ENCODE measurements around the gene MARS1.

MARS1 gene

DNA sequence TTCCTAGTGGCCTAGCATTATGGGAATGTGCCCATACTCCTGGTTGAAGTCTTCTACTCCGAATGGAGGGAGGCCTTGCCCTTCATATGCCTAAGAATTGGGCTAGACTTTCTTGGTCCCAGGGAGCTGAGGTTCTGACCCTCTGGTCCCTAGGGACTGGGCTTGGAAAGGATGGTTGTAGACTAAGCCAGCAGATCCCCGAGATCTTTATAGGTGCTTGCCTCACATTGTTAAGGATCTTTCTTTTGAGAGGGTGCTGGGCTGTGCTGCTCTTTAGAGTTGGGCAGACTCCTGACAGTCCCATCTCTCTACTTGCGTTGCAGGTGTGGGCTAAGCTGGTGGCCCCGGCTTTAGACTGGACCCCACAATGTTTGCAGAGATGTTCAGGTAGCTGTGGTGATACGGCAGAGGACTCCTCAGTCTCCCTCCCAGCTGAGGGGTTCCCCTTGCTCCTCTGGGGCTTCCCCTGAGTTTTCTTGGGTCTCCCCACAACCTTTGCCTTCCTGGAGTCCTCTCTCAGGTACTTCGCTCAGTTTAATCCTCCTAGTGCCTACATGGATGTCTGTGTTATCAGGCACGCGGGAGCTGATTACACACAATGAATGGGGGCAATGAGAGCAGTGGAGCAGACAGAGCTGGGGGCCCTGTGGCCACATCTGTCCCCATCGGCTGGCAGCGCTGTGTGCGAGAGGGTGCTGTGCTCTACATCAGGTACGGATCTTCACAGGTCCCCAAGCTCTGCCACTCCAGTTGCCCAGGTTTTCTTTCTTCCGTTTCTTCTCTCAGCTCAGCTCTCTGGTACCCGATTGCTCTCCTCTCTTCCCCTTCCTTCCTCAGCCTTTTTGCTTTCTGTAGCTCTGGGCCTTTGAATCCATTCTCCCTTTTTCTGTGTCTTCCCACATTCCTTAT, 36.1 kb downstream of the MARS1 start:
- intact Hi-C loops (cut with DNase I), result loop anchor here (2.0 kb wide), 1 partner anchor 23 kb away; the partner anchor contains the start of gene DCTN2

DNA sequence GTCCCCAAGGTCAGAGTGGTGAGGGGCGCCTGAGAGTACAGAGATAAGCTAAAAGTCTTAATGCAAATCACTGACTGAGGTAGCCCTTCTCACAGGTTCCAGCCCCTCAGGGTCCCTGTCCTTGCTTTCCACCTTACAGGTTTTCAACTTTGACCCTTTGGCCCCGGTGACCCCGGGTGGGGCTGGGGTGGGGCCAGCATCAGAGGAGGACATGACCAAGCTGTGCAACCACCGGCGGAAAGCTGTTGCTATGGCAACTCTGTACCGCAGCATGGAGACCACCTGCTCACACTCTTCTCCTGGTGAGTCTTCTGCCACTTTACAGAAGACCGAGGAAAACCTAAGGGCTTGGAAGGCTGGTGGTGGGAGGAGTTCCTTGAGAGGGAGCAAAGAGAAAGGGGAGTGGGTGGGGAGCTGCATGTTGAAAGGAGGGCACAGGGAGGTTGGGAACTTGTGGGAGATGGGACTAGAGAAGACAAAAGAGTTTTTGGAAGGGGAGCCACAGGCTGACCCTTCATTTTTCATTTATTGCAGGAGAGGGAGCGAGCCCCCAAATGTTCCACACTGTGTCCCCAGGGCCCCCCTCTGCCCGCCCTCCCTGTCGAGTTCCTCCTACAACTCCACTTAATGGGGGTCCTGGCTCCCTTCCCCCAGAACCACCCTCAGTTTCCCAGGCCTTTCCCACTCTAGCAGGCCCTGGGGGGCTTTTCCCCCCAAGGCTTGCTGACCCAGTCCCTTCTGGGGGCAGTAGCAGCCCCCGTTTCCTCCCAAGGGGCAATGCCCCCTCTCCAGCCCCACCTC, 37.1 kb downstream of the MARS1 start:
- DNase-seq, result no peak
- intact Hi-C loops (cut with DNase I), result no loop called here

More for the DNA sequence above, 36.1 kb downstream of the MARS1 start:
- DNase-seq, result no peak

DNA sequence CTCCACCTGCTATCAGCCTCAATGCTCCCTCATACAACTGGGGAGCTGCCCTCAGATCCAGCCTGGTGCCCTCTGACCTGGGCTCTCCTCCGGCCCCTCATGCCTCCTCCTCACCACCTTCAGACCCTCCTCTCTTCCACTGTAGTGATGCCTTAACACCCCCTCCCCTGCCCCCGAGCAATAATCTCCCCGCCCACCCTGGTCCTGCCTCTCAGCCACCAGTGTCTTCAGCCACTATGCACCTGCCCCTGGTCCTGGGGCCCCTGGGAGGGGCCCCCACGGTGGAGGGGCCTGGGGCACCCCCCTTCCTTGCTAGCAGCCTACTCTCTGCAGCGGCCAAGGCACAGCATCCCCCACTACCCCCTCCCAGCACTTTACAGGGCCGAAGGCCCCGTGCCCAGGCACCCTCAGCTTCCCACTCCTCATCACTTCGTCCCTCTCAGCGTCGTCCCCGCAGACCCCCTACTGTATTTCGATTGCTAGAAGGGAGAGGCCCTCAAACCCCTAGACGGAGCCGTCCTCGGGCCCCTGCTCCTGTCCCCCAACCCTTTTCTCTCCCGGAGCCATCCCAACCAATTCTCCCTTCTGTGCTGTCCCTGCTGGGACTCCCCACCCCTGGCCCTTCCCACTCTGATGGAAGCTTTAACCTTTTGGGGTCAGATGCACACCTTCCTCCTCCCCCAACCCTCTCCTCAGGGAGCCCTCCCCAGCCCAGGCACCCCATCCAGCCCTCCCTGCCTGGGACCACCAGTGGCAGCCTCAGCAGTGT, 37.9 kb downstream of the MARS1 start:
- intact Hi-C loops (cut with DNase I), result no loop called here

DNA sequence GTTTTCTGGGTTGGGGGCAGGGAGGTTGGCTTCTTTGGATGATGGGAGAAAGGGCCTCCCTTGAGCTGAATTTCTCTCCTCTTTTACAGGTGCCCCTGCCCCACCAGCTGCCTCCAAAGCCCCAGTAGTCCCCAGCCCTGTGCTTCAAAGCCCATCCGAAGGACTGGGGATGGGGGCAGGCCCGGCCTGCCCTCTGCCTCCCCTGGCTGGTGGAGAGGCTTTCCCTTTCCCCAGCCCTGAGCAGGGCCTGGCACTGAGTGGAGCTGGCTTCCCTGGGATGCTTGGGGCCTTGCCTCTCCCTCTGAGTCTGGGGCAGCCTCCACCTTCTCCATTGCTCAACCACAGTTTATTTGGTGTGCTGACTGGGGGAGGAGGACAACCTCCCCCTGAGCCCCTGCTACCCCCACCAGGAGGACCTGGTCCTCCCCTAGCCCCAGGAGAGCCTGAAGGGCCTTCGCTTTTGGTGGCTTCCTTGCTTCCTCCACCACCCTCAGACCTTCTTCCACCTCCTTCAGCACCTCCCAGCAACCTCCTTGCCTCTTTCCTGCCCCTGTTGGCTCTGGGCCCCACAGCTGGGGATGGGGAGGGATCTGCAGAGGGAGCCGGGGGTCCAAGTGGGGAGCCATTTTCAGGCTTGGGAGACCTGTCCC, 38.7 kb downstream of the MARS1 start:
- no peak for DNase-seq
- intact Hi-C loops (cut with DNase I), result no loop called here

More for the DNA sequence above, 37.9 kb downstream of the MARS1 start:
- no peak for DNase-seq

DNA sequence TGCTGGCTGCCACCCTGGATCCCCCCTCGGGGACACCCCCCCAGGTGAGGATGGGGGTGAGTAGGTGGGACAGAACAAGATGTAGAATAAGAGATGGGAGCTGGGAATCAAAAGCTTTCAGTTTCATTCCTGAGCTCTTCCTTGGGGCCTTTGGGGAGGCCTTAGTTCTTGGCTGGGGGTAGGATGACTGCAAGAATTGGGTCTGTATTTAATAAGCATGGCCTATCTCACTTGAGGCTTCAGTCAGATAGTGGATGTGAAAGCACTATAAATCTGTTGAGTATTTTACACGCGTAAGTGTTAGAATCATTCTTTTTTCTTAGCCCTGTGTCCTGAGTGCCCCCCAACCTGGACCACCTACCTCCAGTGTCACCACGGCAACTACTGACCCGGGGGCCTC, 39.3 kb downstream of the MARS1 start:
- no peak for DNase-seq
- intact Hi-C loops (cut with DNase I), result no loop called here

DNA sequence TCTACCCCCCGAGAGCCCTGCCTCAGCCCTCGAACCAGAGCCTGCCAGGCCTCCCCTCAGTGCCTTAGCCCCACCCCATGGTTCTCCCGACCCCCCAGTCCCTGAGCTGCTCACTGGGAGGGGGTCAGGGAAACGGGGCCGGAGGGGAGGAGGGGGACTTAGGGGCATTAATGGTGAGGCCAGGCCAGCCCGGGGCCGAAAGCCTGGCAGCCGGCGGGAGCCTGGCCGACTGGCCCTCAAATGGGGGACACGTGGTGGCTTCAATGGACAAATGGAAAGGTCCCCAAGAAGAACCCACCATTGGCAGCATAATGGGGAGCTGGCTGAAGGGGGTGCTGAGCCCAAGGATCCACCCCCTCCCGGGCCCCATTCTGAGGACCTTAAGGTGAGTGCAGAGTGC, 40.3 kb downstream of the MARS1 start:
- DNase-seq, result no peak
- intact Hi-C loops (cut with DNase I), result no loop called here

DNA sequence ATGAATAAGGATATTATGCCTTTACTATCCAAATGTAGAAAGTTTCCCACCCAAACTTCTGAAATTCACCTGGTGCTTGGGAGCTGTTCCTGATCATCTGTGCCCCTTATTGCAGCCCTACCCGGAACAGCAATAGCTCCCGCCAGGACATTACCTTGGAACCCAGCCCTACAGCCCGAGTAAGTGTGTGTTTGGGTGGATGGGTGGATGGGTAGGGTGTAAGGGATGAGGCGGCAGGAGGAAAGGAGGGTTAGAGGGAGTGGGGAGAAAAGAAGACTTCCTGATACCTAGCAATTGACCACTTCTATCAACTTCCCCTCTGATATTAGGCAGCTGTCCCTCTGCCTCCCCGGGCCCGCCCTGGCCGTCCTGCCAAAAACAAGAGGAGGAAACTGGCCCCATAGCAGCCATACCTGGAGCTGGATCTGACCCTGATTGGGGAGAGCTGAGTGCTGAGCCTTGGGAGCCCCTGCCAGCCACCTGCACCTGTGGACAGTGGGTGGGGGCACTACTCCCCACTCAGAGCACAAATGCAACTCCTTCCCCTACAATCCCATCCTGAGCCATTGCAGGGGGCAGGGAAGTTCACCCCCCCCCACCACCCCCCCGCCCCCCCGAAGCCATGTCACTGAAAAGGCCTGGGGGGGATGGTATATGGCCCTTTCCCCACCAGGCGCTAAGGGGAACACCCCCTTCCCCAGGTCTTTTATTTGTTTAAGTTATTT, 41.1 kb downstream of the MARS1 start:
- no peak for DNase-seq

DNA sequence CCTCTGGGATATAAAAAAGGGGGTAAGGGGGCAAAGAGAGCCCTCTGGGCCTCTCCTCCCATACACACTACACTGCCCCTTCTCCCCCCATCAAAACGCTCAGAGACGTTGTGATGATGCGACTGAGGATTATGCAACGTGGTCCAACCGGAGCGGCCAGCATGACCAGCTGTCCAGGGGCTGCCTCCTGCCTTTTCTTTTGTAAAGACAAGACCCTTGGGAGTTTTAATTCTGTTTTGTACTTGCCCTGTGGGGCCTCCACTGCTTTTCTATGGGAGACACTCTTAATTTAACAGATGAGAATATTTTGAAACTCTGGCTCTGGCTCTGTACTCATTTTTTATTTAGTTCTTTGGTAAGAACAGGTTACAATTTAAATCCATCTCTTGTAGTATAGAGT, 42.0 kb downstream of the MARS1 start:
- DNase-seq, result no peak
- intact Hi-C loops (cut with DNase I), result no loop called here

More for the DNA sequence above, 41.1 kb downstream of the MARS1 start:
- intact Hi-C loops (cut with DNase I), result no loop called here

DNA sequence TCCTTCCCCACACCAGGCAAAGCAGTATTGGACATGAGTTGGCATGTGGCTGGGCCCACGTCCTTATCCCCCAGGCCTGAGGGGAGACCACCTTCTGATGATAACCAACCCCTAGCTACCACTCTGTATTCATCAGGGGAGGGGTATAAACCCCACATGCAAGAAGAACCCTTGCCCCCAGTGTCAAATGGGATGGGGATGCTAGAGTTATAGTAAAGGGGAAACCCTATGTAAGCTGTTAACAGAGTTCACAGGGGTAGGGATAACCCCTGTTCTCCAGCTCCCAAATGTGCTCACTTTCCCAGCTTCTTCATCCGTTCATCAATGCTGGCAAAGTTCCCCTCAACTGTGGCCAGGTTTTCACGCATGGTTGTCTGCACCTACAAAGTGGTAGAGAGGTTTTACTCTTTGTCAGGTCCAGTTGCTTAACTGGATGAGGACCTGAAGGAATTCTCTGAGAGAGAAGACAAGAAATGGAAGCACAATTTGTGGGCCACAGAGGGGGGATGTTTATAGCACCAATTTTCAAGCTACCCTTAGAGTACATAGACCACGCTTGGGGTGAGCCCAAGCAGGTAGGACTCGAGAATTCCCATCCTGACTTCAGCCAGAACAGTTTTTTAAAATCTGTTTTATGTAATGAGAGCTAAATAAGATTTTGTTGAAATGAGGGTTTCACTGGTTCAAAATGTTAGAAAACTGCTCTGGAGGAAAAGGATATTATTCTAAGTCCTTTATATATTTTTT, 42.7 kb downstream of the MARS1 start:
- intact Hi-C loops (cut with DNase I), result no loop called here
- DNase-seq, result no peak

DNA sequence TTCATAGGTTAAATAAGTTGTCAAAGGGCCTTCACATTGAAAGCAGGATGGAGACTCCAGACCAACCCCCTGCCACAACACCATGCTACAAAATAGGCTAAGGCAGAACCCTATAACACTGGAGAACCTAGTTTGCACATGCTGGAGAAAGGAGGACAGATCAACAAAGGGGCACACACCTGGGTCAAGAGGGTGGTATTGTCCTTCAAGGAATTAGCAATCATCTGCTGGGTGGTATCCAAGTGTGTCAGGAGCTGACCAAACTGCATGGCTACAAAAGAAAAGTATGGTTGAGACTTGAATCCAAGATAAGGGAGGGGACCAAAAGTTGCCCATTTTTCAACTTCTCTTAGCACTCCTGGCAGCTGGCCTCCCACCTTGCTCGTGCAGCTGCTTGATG, 44.0 kb downstream of the MARS1 start:
- DNase-seq, result no peak
- intact Hi-C loops (cut with DNase I), result no loop called here

DNA sequence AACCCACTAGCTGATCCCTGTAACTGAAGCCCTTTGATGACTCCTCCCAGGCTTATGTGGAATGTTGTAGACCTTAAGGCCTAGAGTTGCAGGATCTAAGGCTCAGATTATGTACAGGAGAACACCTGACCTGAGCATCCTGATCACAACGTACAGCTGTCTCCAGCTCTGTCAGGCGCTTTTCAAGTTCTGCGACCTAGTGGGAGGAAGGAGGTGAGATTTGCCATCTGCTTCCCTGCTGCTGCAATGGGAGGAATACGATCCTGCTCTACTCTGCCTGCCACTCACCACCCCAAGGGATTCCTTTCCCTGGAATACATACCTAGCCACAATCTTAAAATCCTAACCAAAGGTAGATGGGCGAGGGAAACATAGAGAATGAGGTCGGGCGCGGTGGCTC, 45.2 kb downstream of the MARS1 start:
- no peak for DNase-seq
- intact Hi-C loops (cut with DNase I), result no loop called here

DNA sequence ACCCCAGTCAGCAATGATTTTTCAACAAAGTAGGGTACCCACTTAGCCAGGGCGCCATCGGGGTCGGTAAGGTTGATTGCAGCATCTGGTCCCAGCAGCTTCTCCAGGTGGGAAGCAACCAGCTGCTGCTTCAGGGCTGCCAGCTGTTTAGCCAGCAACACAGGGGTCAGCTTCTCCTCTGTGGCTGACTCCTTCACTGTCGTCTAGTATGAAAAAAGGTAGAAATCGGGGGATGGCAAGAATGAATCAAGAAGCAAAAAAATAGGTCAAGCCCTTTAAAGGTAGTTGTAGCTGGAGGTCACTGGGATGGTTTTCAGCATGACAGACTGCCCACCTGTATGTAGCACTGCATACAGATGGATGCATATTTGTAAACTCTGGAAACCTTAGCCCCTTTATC, 46.4 kb downstream of the MARS1 start:
- intact Hi-C loops (cut with DNase I), result no loop called here
- DNase-seq, result no peak

DNA sequence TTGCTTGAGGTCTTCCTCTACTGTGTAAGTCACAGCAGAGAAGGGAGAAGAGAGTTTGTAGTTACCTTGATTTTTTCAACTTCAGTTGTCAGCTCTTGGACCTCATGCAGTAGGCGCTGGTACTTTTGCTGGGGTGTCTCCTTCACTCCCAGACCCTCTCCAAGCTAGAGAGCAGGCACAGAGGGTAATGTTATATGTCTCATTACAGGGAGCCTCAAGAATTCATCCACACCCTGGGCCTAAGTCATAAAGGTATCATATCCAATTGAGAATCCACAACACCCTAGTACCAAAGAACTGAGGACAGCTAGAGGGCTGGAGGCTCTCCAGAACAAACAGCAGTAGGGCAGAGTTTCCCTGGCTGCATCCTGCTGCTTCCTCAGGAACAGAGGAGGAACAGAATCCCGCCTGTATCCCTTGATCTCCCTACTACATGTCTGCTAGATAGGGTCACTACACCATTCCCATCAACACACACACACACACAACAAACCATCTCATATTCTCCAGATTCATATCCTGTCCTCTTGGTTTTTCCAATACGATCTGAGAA, 47.2 kb downstream of the MARS1 start:
- intact Hi-C loops (cut with DNase I), result no loop called here
- no peak for DNase-seq

DNA sequence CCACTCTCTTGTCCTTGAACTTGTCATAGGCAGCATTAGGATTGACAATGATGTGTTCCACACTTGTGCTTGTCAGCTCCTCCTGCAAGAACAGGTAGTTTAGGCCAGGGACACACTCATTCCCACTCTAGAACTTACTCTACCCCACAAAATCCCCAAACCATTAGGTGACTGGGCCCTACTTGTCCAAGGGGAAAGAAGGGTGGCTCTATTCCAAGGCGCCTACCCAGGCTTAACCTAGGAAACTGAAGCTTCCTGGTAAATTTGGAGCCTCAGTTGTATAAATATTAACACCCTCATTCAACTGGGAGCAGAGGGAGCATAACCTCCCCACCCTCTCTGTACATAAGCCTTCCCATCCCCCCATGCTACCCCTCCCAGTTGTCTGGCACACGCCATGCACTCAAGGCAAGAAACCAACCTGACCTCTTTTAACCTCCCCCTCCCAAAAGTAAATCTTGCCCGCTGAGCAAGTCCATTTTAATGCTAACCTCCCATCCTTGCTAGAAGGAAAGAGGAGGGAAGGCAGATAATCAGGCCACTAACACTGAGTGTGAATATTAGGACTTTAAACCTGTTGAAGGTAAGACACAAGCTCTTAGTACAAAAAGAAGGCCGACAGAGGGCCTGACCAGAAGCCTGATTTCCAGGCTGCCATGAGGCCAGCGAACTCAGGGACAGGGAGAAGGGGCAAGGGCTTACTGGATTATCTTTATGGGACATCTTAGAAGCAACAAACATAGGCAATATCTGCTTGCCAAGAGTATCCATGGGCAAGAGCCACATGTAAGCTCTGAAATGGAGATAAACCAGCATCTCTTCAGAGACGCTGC, 48.1 kb downstream of the MARS1 start:
- no peak for DNase-seq

DNA sequence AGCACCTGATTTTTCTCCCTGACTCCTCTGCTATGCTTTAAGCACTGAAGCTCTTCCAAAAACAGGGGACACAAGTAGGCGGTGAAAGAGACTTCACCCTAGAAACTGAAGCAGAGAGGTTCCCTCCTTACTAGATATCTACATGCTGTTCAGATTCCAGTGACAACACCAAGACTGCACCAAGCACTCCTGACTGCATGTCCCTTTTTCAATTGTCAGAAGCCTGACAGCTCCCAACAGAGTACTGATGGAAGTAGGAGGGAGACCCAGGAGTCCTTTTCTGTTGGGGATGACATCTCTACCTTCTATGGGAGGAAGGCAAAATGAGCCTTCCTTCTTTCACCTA, 48.7 kb downstream of the MARS1 start:
- intact Hi-C loops (cut with DNase I), result no loop called here

More for the DNA sequence above, 48.1 kb downstream of the MARS1 start:
- intact Hi-C loops (cut with DNase I), result no loop called here

DNA sequence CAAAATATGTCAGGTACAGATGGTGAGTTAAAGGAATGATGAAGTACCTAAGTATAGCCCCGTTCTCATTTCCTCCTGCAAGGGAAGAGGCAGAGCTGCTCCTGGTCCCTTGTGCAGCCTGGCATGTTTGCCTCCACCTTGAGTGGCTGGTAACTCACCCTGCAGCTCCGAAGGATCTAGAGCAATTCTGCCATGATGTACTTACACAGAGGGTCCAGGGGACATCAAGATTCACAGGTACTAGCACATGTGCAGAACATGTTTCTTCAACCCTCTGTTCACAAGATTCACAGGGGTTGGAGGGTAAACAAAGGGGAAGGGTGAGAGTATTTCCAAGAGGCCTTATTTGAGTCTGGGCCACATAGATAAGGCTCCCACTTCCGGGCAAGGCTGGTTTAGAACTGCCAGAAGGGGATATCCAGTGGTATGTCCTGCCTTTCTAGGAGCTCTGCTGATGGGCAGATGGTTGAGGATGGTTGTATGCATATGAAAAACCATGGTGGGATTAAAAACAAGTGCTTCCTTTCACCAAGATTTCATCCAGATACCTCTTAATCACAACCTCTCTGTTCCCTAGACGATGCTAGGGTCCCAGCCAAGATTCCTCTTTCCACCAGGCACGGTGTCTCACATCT, 51.4 kb downstream of the MARS1 start:
- intact Hi-C loops (cut with DNase I), result no loop called here
- no peak for DNase-seq

More for the DNA sequence above, 48.7 kb downstream of the MARS1 start:
- DNase-seq, result no peak

DNA sequence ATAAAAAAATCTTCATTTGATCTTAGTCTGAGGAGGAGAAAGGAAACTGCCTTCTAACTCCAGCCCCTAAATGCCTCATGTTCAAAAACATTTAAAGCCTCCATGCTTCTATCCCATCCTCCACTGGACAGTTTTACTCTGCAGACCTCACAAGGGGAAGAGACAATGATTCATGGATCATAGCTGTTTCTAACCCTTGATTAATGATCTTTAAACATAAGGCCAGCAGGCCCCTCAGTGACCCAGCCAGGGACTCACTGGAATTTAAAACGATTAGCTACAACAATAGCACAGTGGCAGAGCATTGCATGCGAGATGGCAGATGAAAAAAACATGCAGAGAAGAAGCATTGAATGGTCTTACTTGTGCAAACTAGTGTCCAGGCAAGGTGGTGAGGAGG, 53.1 kb downstream of the MARS1 start:
- intact Hi-C loops (cut with DNase I), result no loop called here

More for the DNA sequence above, 53.1 kb downstream of the MARS1 start:
- no peak for DNase-seq
